GM19099 (cell line): ENCODE results near the gene CACNA2D4.

ENCODE experiments used
- POLR2A ChIP-seq: IDR thresholded peaks from 3 replicates; pipeline ENCODE4 v1.6.1; 2011; ENCODE audit warnings: low read depth; ENCODE audit not compliant: insufficient read length; ENCODE audit errors: extremely low read depth

The CACNA2D4 gene, protein sequence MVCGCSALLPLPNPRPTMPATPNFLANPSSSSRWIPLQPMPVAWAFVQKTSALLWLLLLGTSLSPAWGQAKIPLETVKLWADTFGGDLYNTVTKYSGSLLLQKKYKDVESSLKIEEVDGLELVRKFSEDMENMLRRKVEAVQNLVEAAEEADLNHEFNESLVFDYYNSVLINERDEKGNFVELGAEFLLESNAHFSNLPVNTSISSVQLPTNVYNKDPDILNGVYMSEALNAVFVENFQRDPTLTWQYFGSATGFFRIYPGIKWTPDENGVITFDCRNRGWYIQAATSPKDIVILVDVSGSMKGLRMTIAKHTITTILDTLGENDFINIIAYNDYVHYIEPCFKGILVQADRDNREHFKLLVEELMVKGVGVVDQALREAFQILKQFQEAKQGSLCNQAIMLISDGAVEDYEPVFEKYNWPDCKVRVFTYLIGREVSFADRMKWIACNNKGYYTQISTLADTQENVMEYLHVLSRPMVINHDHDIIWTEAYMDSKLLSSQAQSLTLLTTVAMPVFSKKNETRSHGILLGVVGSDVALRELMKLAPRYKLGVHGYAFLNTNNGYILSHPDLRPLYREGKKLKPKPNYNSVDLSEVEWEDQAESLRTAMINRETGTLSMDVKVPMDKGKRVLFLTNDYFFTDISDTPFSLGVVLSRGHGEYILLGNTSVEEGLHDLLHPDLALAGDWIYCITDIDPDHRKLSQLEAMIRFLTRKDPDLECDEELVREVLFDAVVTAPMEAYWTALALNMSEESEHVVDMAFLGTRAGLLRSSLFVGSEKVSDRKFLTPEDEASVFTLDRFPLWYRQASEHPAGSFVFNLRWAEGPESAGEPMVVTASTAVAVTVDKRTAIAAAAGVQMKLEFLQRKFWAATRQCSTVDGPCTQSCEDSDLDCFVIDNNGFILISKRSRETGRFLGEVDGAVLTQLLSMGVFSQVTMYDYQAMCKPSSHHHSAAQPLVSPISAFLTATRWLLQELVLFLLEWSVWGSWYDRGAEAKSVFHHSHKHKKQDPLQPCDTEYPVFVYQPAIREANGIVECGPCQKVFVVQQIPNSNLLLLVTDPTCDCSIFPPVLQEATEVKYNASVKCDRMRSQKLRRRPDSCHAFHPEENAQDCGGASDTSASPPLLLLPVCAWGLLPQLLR

GRCh38 chr12:1918081-1918883 lies at the start of gene CACNA2D4:
Gene CACNA2D4 (minus strand): TSS chr12:1918652. CDS start chr12:1918473, 179 bp downstream.
- no peak for TF ChIP-seq POLR2A

GRCh38 chr12:1966561-1967226 lies 48.2 kb upstream of the CACNA2D4 start:
- TF ChIP-seq POLR2A: no peak

GRCh38 chr12:1965916-1966315 lies 47.5 kb upstream of the CACNA2D4 start:
- TF ChIP-seq POLR2A: no peak

DNA sequence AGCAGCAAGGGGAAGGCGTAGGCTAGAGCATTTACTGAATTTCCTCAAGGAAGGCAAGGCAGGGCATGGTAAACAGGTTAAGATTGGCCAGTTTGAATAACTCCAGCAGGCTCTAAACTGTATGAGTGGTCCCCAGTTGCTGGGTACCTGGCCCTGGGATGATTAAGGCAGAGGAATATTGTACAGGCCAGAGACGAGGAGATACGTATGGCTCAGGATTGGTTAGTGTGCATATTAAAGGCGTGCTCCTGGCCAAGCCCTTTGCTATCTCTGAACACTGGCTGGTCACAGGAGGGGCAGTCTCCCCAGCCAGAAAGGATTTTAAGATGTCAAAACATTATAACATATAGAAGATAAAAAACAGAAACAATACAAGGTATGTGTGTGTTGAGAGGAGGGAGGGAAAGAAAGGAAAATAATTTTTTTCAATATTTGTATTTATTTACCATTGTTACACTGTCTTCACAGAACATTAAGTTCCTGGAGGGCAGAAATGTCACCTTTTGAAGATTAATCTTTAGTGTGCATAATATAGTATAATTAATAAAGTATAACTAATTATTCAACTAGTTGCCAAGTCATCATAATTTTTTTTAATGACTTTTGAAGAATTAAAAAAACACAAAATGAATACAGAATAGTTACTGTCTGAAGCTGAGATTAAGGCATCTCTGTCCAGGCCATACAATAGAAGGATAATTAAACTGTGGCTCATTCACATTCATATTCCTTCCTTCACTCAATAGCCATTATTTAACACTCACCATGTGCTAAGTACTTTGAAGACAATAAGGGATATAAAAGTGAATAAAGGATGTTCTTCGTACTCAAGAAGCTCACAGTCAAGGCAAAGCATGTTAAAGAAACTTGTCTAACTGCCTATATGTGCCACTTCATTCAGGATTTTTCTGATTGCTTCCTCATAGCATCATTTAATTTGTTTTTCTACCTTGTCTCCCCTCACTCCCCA lies 43.9 kb upstream of the CACNA2D4 start:
- TF ChIP-seq POLR2A: no peak

DNA sequence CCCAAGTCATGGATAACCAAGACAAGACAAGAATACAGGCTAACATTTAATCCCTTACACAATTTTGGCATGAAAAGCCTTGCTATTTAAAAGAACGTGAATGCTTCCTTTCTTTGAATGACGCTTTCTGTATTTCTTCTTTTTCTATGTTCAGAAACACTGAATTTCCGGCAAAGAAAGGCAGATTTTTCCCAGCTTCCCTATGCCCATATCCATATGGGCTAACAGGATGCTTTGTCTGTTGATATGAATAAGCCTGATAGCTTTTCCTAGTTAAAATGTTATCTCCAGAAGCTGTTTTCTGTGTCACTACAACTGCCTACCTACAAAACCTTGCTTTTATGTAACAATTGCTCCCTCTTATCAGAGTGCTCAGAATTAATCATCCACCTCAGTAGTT lies 38.3 kb upstream of the CACNA2D4 start:
- TF ChIP-seq POLR2A: no peak

- no peak for TF ChIP-seq POLR2A
These were observed 31.5 kb upstream of the CACNA2D4 start for GRCh38 chr12:1949771-1950470.

DNA sequence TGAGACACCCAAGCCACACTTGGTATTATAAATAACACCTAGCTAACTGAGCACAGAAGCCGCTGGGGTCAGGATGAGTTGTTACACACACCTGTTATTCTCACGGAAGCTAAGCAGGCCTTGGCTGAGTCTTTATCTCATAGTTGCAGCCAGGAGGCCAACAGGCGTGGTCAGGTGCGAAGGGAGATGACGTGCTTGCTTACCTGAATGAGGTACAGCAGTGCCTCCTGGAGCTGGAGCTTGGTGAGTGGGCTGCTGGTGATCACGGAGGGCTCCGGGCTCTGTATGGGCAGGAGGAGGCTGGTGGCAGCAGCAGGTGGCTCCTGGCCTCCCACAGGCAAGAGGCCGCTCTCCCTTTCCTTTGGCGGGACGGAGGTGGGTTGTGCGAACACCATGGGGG lies 30.4 kb upstream of the CACNA2D4 start:
- TF ChIP-seq POLR2A: no peak

- no peak for TF ChIP-seq POLR2A
These were observed 28.6 kb upstream of the CACNA2D4 start for GRCh38 chr12:1947081-1947480.

DNA sequence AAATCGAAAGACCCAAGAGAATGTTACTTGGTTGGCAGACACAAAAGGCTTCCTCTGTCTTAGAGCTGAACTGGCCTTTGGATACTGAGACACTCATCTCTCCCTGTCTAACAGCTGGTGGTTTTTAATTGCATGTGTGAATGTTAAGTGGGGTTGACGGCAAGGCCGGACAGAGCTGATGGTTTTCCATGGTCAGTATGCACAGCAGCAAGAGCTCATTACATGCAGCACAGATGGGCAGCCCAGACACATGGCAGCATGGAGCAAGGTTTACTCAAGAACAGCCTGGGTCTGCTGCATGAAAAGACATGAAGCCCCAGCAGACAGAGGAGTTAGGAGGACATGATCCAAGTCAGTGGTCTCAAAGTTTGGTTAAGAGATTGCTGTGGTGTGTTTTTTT lies 27.8 kb upstream of the CACNA2D4 start:
- no peak for TF ChIP-seq POLR2A

DNA sequence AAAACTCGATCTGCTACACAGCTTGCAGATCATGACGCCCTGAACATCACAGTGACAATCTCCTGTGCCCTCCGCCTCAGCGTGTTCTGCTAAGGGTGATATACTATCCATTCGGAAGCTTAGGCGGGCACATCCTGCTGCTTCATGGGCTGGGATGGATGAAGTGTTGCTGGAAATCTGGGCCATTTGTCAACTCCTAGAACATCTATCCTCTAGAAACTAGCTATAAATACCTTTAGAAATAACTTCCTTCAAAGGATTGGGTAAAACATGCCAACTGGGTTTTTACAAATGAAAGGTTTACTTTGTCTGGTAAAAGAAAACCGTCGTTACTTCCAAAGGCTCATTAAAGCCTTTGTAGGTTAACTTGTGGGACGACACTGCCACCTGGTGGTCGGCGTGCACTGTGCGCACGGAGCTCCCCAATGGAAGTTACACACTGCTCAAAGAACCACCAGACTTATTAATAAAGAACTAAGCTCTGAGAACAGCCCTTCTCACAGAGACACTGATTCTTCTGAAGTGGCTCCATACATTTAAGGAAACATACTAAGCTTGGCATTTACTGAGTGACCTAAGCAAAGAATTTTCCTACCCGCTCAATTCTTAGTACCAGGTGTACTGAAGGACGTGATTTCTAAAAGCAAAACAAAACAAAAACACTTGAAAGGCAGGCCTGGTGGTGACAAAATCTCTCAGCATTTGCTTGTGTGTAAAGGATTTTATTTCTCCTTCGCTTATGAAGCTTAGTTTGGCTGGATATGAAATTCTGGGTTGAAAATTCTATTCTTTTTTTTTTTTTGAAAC lies 21.6 kb upstream of the CACNA2D4 start:
- no peak for TF ChIP-seq POLR2A

- TF ChIP-seq POLR2A: no peak
These were observed 20.9 kb upstream of the CACNA2D4 start for GRCh38 chr12:1939331-1939730.
